SK-N-SH treated with all-trans-retinoic acid at 6 μM for 48 hours (cell line): ENCODE data around the gene FBLN2.

Experiments used
- ARNTL ChIP-seq: fragments of 450-650 bp; formaldehyde crosslinking; IDR thresholded peaks from 2 replicates; pipeline ENCODE4 v1.5.0; 2020; ENCODE audit warnings: low read depth, mild to moderate bottlenecking, moderate library complexity, borderline replicate concordance
- CREB5 ChIP-seq: fragments of 250-450 bp; sonication (Bioruptor Pico); IDR thresholded peaks from 2 replicates; pipeline ENCODE4 v1.5.1; 2020; ENCODE audit warnings: low read depth, mild to moderate bottlenecking, moderate library complexity
- CSDC2 ChIP-seq: fragments of 250-450 bp; sonication (Bioruptor Pico); IDR thresholded peaks from 2 replicates; pipeline ENCODE4 v1.5.0; 2020; ENCODE audit warnings: mild to moderate bottlenecking, moderate library complexity
- ESRRG ChIP-seq: fragments of 250-450 bp; sonication (Bioruptor Pico); IDR thresholded peaks from 2 replicates; pipeline ENCODE4 v1.6.1; 2021; ENCODE audit warnings: mild to moderate bottlenecking
- PATZ1 ChIP-seq: fragments of 250-450 bp; sonication (Bioruptor Pico); IDR thresholded peaks from 2 replicates; pipeline ENCODE4 v1.8.0; 2020; ENCODE audit warnings: mild to moderate bottlenecking, moderate library complexity, borderline replicate concordance
- POU6F1 ChIP-seq: fragments of 250-450 bp; sonication (Bioruptor Pico); IDR thresholded peaks from 2 replicates; pipeline ENCODE4 v1.8.0; 2021; ENCODE audit warnings: low read depth, mild to moderate bottlenecking, moderate library complexity, borderline replicate concordance
- PPARA ChIP-seq: fragments of 250-450 bp; sonication (Bioruptor Pico); IDR thresholded peaks from 2 replicates; pipeline ENCODE4 v1.5.0; 2020; ENCODE audit warnings: mild to moderate bottlenecking, borderline replicate concordance
- RARB ChIP-seq: fragments of 250-450 bp; sonication (Bioruptor Pico); IDR thresholded peaks from 2 replicates; pipeline ENCODE4 v1.8.0; 2021; ENCODE audit warnings: mild to moderate bottlenecking, moderate library complexity
- SNAI2 ChIP-seq: fragments of 250-450 bp; sonication (Bioruptor Pico); IDR thresholded peaks from 2 replicates; pipeline ENCODE4 v1.5.0; 2020; ENCODE audit warnings: mild to moderate bottlenecking, moderate library complexity
- TCF4 ChIP-seq: fragments of 250-450 bp; sonication (Bioruptor Pico); IDR thresholded peaks from 2 replicates; pipeline ENCODE4 v1.8.0; 2021; ENCODE audit warnings: mild to moderate bottlenecking, moderate library complexity, borderline replicate concordance
- ZFP3 ChIP-seq: fragments of 250-450 bp; sonication (Bioruptor Pico); IDR thresholded peaks from 2 replicates; pipeline ENCODE4 v1.5.0; 2020; ENCODE audit warnings: mild to moderate bottlenecking, moderate library complexity
- ZFP30 ChIP-seq: fragments of 450-650 bp; formaldehyde crosslinking; IDR thresholded peaks from 2 replicates; pipeline ENCODE4 v1.5.0; 2022; ENCODE audit warnings: mild to moderate bottlenecking, moderate library complexity
- TF ChIP-seq, protein P1 (sequence below): fragments of 250-450 bp; sonication (Bioruptor Pico); IDR thresholded peaks from 2 replicates; pipeline ENCODE4 v1.5.1; 2021; ENCODE audit warnings: mild to moderate bottlenecking, moderate library complexity

DNA sequence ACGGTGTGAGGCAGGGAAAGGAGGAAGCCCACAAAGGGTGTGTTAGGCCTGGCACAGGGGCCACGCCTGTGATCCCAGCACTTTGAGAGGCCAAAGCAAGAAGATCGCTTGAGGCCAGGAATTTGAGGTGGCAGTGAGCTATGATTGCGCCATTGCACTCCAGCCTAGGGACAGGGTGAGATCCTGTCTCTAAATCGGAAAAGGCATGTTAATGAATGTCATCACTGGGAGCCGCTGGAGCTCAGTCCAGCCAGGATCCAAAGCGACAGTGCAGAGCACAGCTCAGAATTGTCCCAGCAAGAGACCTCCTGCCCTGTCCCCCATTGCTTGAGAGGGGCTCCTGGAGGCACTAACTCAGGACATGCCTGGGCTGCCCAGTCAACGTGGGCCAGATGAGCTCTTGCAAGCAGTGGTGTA is 15.0 kb upstream of the FBLN2 start:
- TF ChIP-seq RARB (CRISPR knock-in tag): no peak
- TF ChIP-seq, protein P1, sequence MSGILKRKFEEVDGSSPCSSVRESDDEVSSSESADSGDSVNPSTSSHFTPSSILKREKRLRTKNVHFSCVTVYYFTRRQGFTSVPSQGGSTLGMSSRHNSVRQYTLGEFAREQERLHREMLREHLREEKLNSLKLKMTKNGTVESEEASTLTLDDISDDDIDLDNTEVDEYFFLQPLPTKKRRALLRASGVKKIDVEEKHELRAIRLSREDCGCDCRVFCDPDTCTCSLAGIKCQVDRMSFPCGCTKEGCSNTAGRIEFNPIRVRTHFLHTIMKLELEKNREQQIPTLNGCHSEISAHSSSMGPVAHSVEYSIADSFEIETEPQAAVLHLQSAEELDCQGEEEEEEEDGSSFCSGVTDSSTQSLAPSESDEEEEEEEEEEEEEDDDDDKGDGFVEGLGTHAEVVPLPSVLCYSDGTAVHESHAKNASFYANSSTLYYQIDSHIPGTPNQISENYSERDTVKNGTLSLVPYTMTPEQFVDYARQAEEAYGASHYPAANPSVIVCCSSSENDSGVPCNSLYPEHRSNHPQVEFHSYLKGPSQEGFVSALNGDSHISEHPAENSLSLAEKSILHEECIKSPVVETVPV (CRISPR knock-in tag): no peak
- no peak for TF ChIP-seq PATZ1
- no peak for TF ChIP-seq SNAI2 (CRISPR knock-in tag)
- no peak for TF ChIP-seq ESRRG (CRISPR knock-in tag)
- TF ChIP-seq TCF4 (CRISPR knock-in tag): no peak
- TF ChIP-seq PPARA (CRISPR knock-in tag): no peak
- TF ChIP-seq ZFP3 (CRISPR knock-in tag): no peak
- no peak for TF ChIP-seq CREB5 (CRISPR knock-in tag)
- TF ChIP-seq ZFP30: no peak
- no peak for TF ChIP-seq CSDC2 (CRISPR knock-in tag)
- no peak for TF ChIP-seq ARNTL (CRISPR knock-in tag)
- TF ChIP-seq POU6F1 (CRISPR knock-in tag): no peak
